Heart right ventricle (tissue), 16 donors: ENCODE data around the gene MRGPRG. TPM values are rescaled to one million over a fixed set of nuclear protein-coding genes. Genes with fewer than 3 reads are reported as not detected.

ENCODE experiments used
- ATAC-seq, 8 donors: fragments of 200-7000 bp; cut with Tn5 transposase; one replicate each; pipeline ENCODE4 v1.9.1; 2020; ENCODE audit warnings: mild to moderate bottlenecking in 8 of 8, moderate library complexity in 8 of 8, moderate number of reproducible peaks in 1 of 8
- DNase-seq, 2 donors: peaks; one replicate each; pipeline ENCODE4 v3.0.0-alpha.2; 2020
- H3K27ac ChIP-seq, 10 donors: fragments of 200-600 bp; sonication (generic) in 2 of 10; one replicate each; pipeline versions ENCODE4 v1.5.0 to v1.8.0; 2020 to 2022; ENCODE audit warnings: mild to moderate bottlenecking in 3 of 10
- H3K27me3 ChIP-seq, 7 donors: fragments of 200-600 bp; one replicate each; pipeline ENCODE4 v1.8.0; 2021 to 2022; ENCODE audit warnings: mild to moderate bottlenecking in 2 of 7
- H3K36me3 ChIP-seq, 9 donors: fragments of 200-600 bp; sonication (generic) in 1 of 9; one replicate each; pipeline versions ENCODE4 v1.5.0 to v1.8.0; 2020 to 2022; ENCODE audit warnings: mild to moderate bottlenecking in 2 of 9
- H3K4me1 ChIP-seq, 9 donors: fragments of 200-600 bp; sonication (generic) in 1 of 9; one replicate each; pipeline versions ENCODE4 v1.5.0 to v1.8.0; 2020 to 2022; ENCODE audit warnings: mild to moderate bottlenecking in 4 of 9
- H3K4me3 ChIP-seq, 10 donors: fragments of 200-600 bp; sonication (generic) in 2 of 10; one replicate each; pipeline versions ENCODE4 v1.5.0 to v1.8.0; 2020 to 2022; ENCODE audit warnings: mild to moderate bottlenecking in 7 of 10, moderate library complexity in 2 of 10
- H3K9me3 ChIP-seq, 11 donors: fragments of 200-600 bp in 10 of 11; sonication (generic) in 2 of 11; one replicate each; pipeline versions ENCODE4 v1.5.0 to v1.8.0; 2013 to 2022; ENCODE audit warnings: mild to moderate bottlenecking in 2 of 11, control low read depth in 1 of 11, moderate library complexity in 1 of 11
- WGBS, 2 donors: extraction: QIAGEN DNeasy Blood & Tissue Kit; methylation state at CpG; one replicate each; pipeline ENCODE4 v1.1.7; 2013; ENCODE audit warnings: inconsistent platforms in 1 of 2; 5-methylcytosine and 5-hydroxymethylcytosine counted together
- intact Hi-C, 10 donors: fragments of 100-400 bp; cut with DNase I; formaldehyde crosslinking; loops; one replicate each; pipeline versions ENCODE4 v1.11.1 to v1.14.2; 2022
- polyA plus RNA-seq, 2 donors: library from polyadenylated mRNA; stranded (reverse); fragments of 200-250 nt; gene quantifications; one replicate each; pipeline ENCODE4 v1.2.3, GENCODE V29; 2013
- total RNA-seq, 10 donors: library from RNA; stranded (reverse); fragmentation: NEBNext Ultra II Directional in 3 of 10; extraction: Animal tissue kit (Norgen Biotek cat#: 25700) in 3 of 10; gene quantifications; one replicate each; pipeline versions ENCODE4 v1.2.1 to v1.2.4, GENCODE V29; 2021 to 2023
- TF ChIP-seq, protein P1 (sequence below), 9 donors: fragments of 200-600 bp; sonication (generic) in 2 of 9; IDR thresholded peaks; one replicate each; pipeline versions ENCODE4 v1.5.0 to v1.8.0; 2021 to 2022; ENCODE audit warnings: antibody characterized with exemption in 9 of 9, mild to moderate bottlenecking in 5 of 9, moderate library complexity in 1 of 9
- donor health status: Arrhythmogenic right ventricular cardiomyopathy.
- donor health status: ischemic (EF 13 %, LVEDD 7.1; RV severe dilation, severe dysfunction).
- donor health status: healthy with polysubstance abuse.
- donor health status: DM: no; HTN: yes; CAD: no.
- donor health status: DM: no; HTN: no; CAD: no.
- donor health status: ischemic (EF 25% LVEDD 6.9; RV normal size, moderate dysfunction).
- donor health status: ischemic (EF 25% LVEDD 5.7; RV mildly dilated, moderate dysfunction).
- donor health status: healthy.
- donor health status: DM: yes; HTN: yes; CAD: no.
- donor health status: Ischemic cardiomyopathy.
- donor health status: ischemic (EF 35%, LVEDD 5.7; RV mildly dilated, moderate dysfunction).
- donor health status: nonischemic (EF 11% LVEDD 7.7; RV severe dilation, severe dysfunction).
- donor health status: DM: yes; HTN: yes; CAD: no.
- donor health status: PGD.
- donor health status: ischemic (EF 29% LVEDD 5.4; RV normal size, mild dysfunction).
- donor health status: nonischemic (EF 23%, LVEDD 6.1; RV moderate dilation, normal function).

Gene MRGPRG
- total and polyA plus RNA-seq, 12 donors = not detected

DNA sequence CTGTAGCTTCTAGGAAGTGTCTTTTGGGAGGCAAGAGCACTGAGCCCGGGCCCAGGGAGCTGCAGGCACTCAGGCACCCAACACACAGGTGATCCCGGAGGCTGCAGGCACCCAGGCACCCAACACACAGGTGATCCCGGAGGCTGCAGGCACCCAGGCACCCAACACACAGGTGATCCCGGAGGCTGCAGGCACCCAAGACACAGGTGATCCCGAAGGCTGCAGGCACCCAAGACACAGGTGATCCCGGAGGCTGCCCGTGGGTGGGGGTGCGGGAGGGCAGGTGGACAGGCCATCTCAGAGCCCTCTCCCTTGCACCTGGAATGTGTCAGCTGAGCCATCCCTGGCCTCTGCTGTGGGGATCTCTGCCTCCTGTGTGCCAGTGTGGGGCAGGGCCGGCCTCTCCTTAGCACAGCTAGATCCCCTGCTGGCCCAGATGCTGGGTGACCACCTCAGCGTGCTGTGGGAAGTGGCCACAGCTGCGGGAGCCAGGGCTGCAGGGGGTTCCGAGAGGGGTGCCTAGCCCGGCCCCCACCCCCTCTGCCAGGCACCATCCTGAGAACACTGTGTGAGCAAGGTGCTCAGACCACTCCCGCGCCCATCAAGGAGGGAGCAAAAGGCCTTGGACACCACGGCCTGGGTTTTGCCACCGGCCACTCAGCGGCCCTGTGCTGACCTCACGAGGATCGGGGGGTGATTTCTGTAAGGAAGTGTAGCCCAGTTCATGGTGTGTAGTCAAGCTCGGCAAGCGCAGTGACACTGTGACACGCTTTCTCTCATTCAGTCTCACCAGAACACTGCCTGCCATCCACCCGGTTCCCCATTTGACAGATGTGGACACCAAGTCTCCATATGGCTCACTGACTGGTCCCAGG is 14.2 kb downstream of the MRGPRG start:
- peak in 1 of 8 donors; percentile 18 for ATAC-seq
- WGBS, 2 donors = 79 to 81% methylated on average over 24 of the region's 24 CpGs
- intact Hi-C loops = no loop called here
- no peak overlapping the region for H3K4me3 ChIP-seq
- H3K4me1 ChIP-seq = peaks cover 3 to 26% (median 13%) of the 10 kb centered on the region in 9 donors
- peaks cover 13 to 60% (median 52%) of the 10 kb centered on the region in 7 donors for H3K27me3 ChIP-seq
- H3K9me3 ChIP-seq = no peaks in the 10 kb centered on the region
- no peaks in the 10 kb centered on the region for H3K36me3 ChIP-seq
- TF ChIP-seq, protein P1, sequence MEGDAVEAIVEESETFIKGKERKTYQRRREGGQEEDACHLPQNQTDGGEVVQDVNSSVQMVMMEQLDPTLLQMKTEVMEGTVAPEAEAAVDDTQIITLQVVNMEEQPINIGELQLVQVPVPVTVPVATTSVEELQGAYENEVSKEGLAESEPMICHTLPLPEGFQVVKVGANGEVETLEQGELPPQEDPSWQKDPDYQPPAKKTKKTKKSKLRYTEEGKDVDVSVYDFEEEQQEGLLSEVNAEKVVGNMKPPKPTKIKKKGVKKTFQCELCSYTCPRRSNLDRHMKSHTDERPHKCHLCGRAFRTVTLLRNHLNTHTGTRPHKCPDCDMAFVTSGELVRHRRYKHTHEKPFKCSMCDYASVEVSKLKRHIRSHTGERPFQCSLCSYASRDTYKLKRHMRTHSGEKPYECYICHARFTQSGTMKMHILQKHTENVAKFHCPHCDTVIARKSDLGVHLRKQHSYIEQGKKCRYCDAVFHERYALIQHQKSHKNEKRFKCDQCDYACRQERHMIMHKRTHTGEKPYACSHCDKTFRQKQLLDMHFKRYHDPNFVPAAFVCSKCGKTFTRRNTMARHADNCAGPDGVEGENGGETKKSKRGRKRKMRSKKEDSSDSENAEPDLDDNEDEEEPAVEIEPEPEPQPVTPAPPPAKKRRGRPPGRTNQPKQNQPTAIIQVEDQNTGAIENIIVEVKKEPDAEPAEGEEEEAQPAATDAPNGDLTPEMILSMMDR (IDR thresholded peaks at IDR 0.05) = no peak
- H3K27ac ChIP-seq = no peak overlapping the region
- no peak for DNase-seq

DNA sequence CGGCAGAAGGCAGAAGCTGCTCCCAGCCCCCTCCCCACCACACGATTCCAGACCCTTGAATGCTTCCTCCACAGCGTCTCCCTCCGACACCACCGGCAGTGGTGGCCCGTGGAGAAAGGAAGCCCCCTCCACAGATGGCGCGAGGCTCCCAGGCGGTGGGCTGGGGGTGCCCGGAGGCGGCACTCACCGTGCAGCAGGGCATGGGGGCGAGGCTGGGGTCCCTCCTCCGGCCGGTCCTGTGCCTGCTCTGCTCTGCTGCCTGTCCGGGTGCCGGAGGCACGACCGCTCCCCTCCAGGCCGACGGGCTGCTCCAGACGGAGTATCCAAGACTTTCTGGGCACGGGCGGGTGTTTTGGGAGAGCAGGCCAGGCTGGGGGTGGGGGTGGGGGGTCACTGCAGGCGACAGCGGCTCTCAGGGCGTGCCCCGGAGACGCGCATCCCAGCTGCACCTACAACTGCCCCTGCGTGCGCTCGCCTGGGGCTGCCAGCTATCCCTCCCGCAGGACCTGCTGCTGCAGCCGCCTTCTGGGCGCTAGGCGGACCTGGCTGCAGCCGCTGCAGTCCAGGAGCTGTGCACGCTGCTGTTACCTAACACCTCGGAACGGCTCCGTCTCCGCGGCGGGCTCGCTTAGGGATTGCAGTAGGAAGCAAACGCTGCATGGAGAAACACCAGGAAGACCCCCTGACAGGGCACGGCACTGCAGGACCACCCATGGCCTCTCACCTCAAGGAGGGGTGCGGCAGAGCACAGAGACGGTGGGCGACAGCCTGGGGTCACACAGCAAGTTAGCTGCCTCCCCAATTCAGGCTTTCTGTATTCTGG is 15.2 kb downstream of the MRGPRG start:
- 2 to 4% methylated on average over 47 to 51 of the region's 51 CpGs for whole genome bisulfite sequencing, 2 donors
- Histone ChIP-seq H3K36me3 (no peaks in the 10 kb centered on the region), H3K4me1 (peaks cover 3 to 26% (median 13%) of the 10 kb centered on the region in 9 donors), H3K4me3 (peak overlapping the region in 1 of 10 donors; percentile 3), H3K27me3 (peaks cover 13 to 66% (median 57%) of the 10 kb centered on the region in 7 donors), H3K27ac (no peak overlapping the region), H3K9me3 (no peaks in the 10 kb centered on the region)
- intact Hi-C loops = no loop called here
- TF ChIP-seq, protein P1 (IDR thresholded peaks at IDR 0.05) = no peak
- DNase-seq (no peak), ATAC-seq (peak in 3 of 8 donors; percentile 12 to 38 (median 27))

DNA sequence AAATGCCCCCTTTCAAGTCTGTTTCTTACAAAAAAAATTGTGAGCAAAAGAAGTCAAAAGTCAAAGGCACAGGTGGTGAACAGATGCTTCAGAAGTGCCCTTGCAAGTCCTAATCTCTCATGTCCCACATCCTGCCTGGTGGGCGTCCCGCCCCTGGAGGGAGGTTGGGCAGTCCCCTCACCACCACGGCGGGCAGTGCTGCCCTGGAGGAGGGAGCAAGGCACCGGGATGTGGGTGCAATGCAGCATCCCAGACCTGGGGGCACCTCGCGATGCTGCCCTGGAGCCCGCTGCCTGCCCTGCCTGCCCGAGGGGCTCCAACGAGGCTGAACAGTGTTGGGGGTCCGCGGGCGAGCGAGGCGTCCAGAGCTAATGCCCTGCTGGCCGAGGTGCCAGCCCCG is 15.9 kb downstream of the MRGPRG start:
- H3K27me3 ChIP-seq = peaks cover 13 to 72% (median 57%) of the 10 kb centered on the region in 7 donors
- WGBS, 2 donors = 8 to 15% methylated on average over 17 of the region's 17 CpGs
- peaks cover 3 to 26% (median 13%) of the 10 kb centered on the region in 9 donors for H3K4me1 ChIP-seq
- ATAC-seq (no peak), DNase-seq (no peak)
- H3K4me3 ChIP-seq = no peak overlapping the region
- intact Hi-C loops = no loop called here
- H3K36me3 ChIP-seq = no peaks in the 10 kb centered on the region
- H3K27ac ChIP-seq = no peak overlapping the region
- TF ChIP-seq, protein P1 (IDR thresholded peaks at IDR 0.05) = no peak
- H3K9me3 ChIP-seq = no peaks in the 10 kb centered on the region

DNA sequence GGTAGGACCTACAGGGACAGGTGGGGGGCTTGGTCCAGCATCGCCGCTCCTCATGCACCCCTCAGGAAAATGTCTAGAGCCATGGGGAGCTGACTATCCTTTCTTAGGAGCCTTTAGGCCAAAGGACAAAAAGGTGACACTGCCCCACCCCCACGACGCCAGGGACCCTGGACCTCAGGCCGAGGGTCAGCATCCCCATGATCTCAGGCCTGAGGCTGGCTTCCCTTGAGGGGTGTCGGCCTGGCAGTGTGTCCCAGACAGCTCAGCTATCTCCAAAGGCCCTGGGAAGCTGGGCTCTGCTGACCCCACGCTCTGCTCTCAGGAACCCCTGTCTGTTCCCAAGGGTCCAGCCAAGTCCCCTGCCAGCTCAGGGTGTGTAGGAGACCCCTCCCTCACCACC is 16.3 kb downstream of the MRGPRG start:
- Histone ChIP-seq H3K36me3 (no peaks in the 10 kb centered on the region), H3K4me3 (no peak overlapping the region), H3K27me3 (peaks cover 13 to 72% (median 57%) of the 10 kb centered on the region in 7 donors), H3K4me1 (peaks cover 3 to 26% (median 13%) of the 10 kb centered on the region in 9 donors), H3K27ac (no peak overlapping the region), H3K9me3 (no peaks in the 10 kb centered on the region)
- DNase-seq (no peak), ATAC-seq (no peak)
- intact Hi-C loops = no loop called here
- TF ChIP-seq, protein P1 (IDR thresholded peaks at IDR 0.05) = no peak
- WGBS, 2 donors = 65 to 66% methylated on average over 7 of the region's 7 CpGs
